HG03060 (cell line): Measurements from ENCODE around the gene PCSK1.
A peak's percentile ranks its signal among the peaks of the same experiment; 100 is the strongest.
"Not testable (repeated sequence)": the region's sequence is repeated elsewhere in the genome, so short reads cannot be mapped to it uniquely, and the experiment has no call there.

ENCODE experiments used
- ATAC-seq: cut with Tn5 transposase; IDR thresholded peaks from one replicate; pipeline ENCODE4 v1.9.1; 2021; ENCODE audit warnings: low read depth, moderate number of reproducible peaks; ENCODE audit not compliant: unreplicated experiment

The PCSK1 gene

GRCh38 chr5:96377597-96377996 lies 55.5 kb downstream of the PCSK1 start:
- ATAC-seq, result no peak

GRCh38 chr5:96377167-96377566 lies 55.9 kb downstream of the PCSK1 start:
- no peak for ATAC-seq

GRCh38 chr5:96374653-96375052 lies 58.4 kb downstream of the PCSK1 start:
- no peak for ATAC-seq

- ATAC-seq, result no peak
These were observed 59.7 kb downstream of the PCSK1 start for GRCh38 chr5:96373381-96373733.

GRCh38 chr5:96372726-96373380 lies 60.2 kb downstream of the PCSK1 start:
- ATAC-seq, result no peak

- ATAC-seq, result no peak
These were observed 62.1 kb downstream of the PCSK1 start for GRCh38 chr5:96370976-96371375.

- not testable (repeated sequence) for ATAC-seq
These were observed 65.7 kb downstream of the PCSK1 start for GRCh38 chr5:96367337-96367736.

- ATAC-seq, result no peak
These were observed 78.8 kb downstream of the PCSK1 start for GRCh38 chr5:96354237-96354636.

GRCh38 chr5:96353220-96353619 lies 79.8 kb downstream of the PCSK1 start:
- no peak for ATAC-seq

GRCh38 chr5:96350678-96351077 lies 82.4 kb downstream of the PCSK1 start:
- ATAC-seq, result no peak

GRCh38 chr5:96348536-96348935 lies 84.5 kb downstream of the PCSK1 start:
- no peak for ATAC-seq

- ATAC-seq, result no peak
These were observed 85.4 kb downstream of the PCSK1 start for GRCh38 chr5:96347502-96348292.

- peak; percentile 74 for ATAC-seq
These were observed 88.1 kb downstream of the PCSK1 start for GRCh38 chr5:96344678-96345577.

- ATAC-seq, result no peak
These were observed 90.0 kb downstream of the PCSK1 start for GRCh38 chr5:96343094-96343493.

GRCh38 chr5:96342581-96342980 lies 90.5 kb downstream of the PCSK1 start:
- no peak for ATAC-seq
